Measurements from ENCODE around the gene CTBS.

CTBS gene

DNA sequence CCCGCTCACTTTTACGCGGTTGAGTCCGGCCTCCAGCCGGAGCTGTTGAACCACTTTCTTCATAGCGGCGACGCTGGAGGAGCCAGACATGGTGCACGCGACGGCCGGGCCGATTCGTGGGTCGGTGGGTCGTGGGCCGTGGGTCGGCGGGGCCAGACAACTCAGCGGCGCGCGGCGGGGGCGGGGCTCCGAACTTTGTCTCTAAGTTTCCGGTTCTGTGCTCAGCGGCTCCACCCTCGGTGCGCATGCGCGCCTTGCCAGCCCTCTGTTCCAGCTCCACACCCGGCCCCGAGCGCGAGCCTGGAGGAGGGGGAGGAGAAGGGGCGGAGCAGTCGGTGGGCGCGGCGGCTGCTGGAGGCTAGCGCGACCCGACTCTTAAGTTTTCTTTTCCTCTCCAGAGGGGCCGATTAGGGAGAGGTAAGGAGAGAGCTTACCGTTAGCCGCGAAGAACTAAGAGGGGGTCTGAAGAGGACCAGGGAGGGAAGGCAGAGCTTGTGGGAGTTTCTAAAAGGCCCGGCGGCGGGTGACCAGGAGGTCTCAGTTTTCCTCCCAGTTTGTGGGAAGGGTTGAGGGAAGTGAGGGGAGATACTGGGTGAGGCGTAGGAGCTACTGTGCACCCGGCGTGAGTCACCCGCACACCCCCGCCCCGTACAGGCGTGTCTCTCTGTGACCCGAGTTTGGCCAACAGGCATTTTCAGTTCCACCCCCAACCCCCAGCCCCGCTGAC lies 68.1 kb downstream of the CTBS start, which contains the start of the genes GNG5 and SPATA1:
GNG5 (minus strand) TSS at position 580 of the 727 bp plus-strand sequence; CDS start at position 90, 490 bp downstream.
SPATA1 (plus strand) TSS at position 385 of the 727 bp plus-strand sequence. CDS start 9,974 bp downstream, outside the sequence.
- DNase-seq (ENCODE audit: low read depth): peak; percentile 98

DNA sequence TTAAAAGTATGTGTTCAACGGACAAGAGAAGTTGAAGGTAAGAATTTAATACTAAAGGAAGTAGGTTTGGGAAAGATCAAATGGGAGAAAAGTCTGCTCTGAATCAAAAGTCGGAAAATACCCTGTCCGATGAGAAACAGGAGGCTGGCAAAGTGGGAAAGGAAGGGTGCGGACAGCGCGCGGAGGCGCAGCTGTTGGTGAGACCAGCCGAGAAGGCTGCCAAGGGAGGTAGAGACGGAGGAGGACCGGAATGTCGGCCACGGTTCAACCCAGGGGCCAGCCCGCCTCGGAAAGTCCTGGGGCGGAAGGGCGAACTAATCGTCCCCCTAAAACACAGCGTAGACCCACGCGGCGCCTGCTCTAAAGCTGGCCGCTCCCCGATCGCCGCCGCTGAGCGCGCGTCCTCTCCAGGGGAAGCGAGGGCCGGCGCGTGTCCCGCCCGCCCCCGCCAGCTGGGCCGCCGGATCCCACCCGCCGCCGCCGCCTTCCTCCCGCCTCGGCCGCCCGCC lies 68.7 kb downstream of the CTBS start:
- DNase-seq (ENCODE audit: low read depth): peak; percentile 71

DNA sequence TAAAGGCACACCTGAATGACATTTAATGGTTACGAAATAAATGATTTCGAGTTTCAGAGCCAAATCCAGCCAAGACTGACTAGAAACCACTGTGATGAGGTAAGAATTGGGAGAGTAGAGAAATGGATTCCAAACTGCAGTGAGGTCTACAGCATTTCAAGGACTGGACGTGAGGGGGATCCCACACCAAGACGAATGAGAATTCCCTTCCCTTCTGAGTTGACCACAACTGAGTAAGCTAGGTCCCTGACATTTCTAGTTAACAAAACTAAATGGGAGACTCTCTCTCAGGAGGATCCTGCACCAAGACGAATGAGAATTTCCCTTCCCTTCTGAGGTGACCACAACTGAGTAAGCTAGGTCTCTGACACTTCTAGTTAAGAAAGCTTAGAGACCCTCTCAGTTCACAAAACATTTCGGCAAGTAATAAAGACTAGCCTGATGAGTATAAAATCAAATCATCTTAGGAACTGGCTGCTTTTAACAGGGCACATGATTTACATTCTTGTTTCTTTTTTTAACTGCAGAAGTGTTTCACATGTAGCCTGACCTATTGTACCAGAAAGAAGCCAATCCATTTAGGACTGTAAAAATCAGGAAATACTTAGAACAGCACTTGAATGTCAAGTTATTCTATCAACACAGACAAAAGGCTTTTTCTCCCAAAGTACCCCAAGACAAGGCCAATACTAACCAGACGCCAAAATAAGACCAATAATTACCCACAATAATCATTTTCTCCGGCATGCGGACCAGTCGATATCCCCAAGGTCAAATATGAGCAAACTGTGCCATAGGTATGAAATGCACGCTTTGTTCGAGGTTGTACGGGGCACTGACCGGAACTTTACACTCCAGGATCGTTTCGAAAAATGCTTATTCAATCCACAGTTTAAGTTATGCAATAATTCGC lies 69.4 kb downstream of the CTBS start:
- DNase-seq (ENCODE audit: low read depth): peak; percentile 72

DNA sequence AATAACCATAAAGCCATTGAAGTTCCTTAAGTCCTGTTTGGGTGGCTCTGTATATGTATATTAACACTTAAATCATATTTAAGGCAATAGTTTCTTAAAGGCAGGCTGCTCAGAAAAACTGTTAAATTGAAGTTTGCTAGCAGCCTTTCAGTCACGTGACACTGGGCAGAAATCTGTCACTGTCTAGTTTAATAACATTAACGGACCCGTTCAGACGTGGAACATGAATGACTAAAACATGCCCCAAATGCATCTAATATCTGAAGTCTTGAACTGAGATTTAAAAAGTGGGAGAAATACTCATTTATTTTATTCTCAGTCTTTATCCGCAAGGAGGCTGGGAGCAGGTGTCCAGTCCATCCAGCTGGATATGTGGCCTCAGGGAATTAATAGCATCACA lies 71.3 kb downstream of the CTBS start:
- DNase-seq (ENCODE audit: low read depth): no peak

Measured in ELR (cell line).